WTC11 (cell line): ENCODE results near the gene CACNA1D. TPM values are rescaled to one million over a fixed set of nuclear protein-coding genes. Genes with fewer than 3 reads are reported as not detected.
A peak's percentile ranks its signal among the peaks of the same experiment; 100 is the strongest.

Source experiments
- ATAC-seq: fragments of 200-7000 bp; cut with Tn5 transposase; 2 replicates; pipeline ENCODE4 v1.10.0; 2021; ENCODE audit warnings: mild to moderate bottlenecking, moderate library complexity
- CTCF ChIA-PET: fragments of 300-600 bp; sonication (Branson Sonifier 250); formaldehyde crosslinking; loops from one replicate; lab custom pipeline; 2021; ENCODE audit warnings: antibody characterized with exemption; lab: Charles Lee
- POLR2A ChIA-PET: fragments of 350-600 bp; sonication (Branson Sonifier 250); formaldehyde crosslinking; loops from one replicate; lab custom pipeline; 2021; ENCODE audit warnings: antibody characterized with exemption; lab: Charles Lee
- DNase-seq: peaks from one replicate; pipeline ENCODE4 v3.0.0; 2021; ENCODE audit warnings: low spot score
- H3K27ac Mint-ChIP-seq: 2 replicates; pipeline ENCODE4 v1.8.0; 2021; ENCODE audit warnings: mixed read lengths
- H3K27me3 Mint-ChIP-seq: 2 replicates; pipeline ENCODE4 v1.8.0; 2021; ENCODE audit warnings: low read depth, mild to moderate bottlenecking, moderate library complexity, mixed read lengths
- H3K36me3 Mint-ChIP-seq: 2 replicates; pipeline ENCODE4 v1.8.0; 2021; ENCODE audit warnings: mixed read lengths
- H3K4me1 Mint-ChIP-seq: 2 replicates; pipeline ENCODE4 v1.8.0; 2022; ENCODE audit warnings: mixed read lengths
- H3K4me3 Mint-ChIP-seq: 2 replicates; pipeline ENCODE4 v1.8.0; 2021; ENCODE audit warnings: mild to moderate bottlenecking, moderate library complexity, mixed read lengths
- H3K9me3 Mint-ChIP-seq: 2 replicates; pipeline ENCODE4 v1.8.0; 2021; ENCODE audit warnings: mixed read lengths
- CREB1 ChIP-seq: sonication (generic); formaldehyde crosslinking; IDR thresholded peaks from 2 replicates; pipeline ENCODE4 v1.8.0; 2023; ENCODE audit warnings: mild to moderate bottlenecking, missing genetic modification reagents
- CREM ChIP-seq: sonication (generic); formaldehyde crosslinking; IDR thresholded peaks from 2 replicates; pipeline ENCODE4 v1.8.1; 2022; ENCODE audit warnings: mild to moderate bottlenecking, missing genetic modification reagents, moderate library complexity
- ELF4 ChIP-seq: sonication (generic); formaldehyde crosslinking; IDR thresholded peaks from 2 replicates; pipeline ENCODE4 v1.8.1; 2022; ENCODE audit warnings: low read depth, mild to moderate bottlenecking, moderate library complexity, missing genetic modification reagents
- EMX1 ChIP-seq: fragments of 250-450 bp; sonication (Bioruptor Pico); IDR thresholded peaks from 2 replicates; pipeline ENCODE4 v1.8.0; 2021; ENCODE audit warnings: mild to moderate bottlenecking
- ETV6 ChIP-seq: sonication (generic); formaldehyde crosslinking; IDR thresholded peaks from 2 replicates; pipeline ENCODE4 v1.8.1; 2022; ENCODE audit warnings: mild to moderate bottlenecking, missing genetic modification reagents
- GABPB1 ChIP-seq: sonication (generic); formaldehyde crosslinking; IDR thresholded peaks from 2 replicates; pipeline ENCODE4 v1.8.1; 2023; ENCODE audit warnings: mild to moderate bottlenecking, missing genetic modification reagents
- GTF2I ChIP-seq: fragments of 250-450 bp; sonication (Bioruptor Pico); conservative IDR thresholded peaks from 2 replicates; pipeline ENCODE4 v1.4.0; 2021; ENCODE audit warnings: mild to moderate bottlenecking
- JUN ChIP-seq: sonication (generic); formaldehyde crosslinking; IDR thresholded peaks from 2 replicates; pipeline ENCODE4 v1.8.0; 2023; ENCODE audit warnings: mild to moderate bottlenecking, missing genetic modification reagents
- MYBL2 ChIP-seq: sonication (generic); formaldehyde crosslinking; IDR thresholded peaks from 2 replicates; pipeline ENCODE4 v1.8.1; 2023; ENCODE audit warnings: mild to moderate bottlenecking, moderate library complexity, missing genetic modification reagents
- NFYB ChIP-seq: sonication (generic); formaldehyde crosslinking; conservative IDR thresholded peaks from 2 replicates; pipeline ENCODE4 v1.8.0; 2022; ENCODE audit warnings: low read depth, missing genetic modification reagents
- NR2C2 ChIP-seq: sonication (generic); formaldehyde crosslinking; IDR thresholded peaks from 2 replicates; pipeline ENCODE4 v1.8.0; 2022; ENCODE audit warnings: mild to moderate bottlenecking, missing genetic modification reagents
- PRRX2 ChIP-seq: fragments of 250-450 bp; sonication (Bioruptor Pico); IDR thresholded peaks from 2 replicates; pipeline ENCODE4 v1.8.0; 2021; ENCODE audit warnings: mild to moderate bottlenecking
- SMAD4 ChIP-seq: sonication (generic); formaldehyde crosslinking; IDR thresholded peaks from 2 replicates; pipeline ENCODE4 v1.8.0; 2022; ENCODE audit warnings: mild to moderate bottlenecking, missing genetic modification reagents
- SOX15 ChIP-seq: fragments of 250-450 bp; sonication (Bioruptor Pico); IDR thresholded peaks from 2 replicates; pipeline ENCODE4 v1.9.0; 2021; ENCODE audit warnings: mild to moderate bottlenecking
- ZNF263 ChIP-seq: sonication (generic); formaldehyde crosslinking; IDR thresholded peaks from 2 replicates; pipeline ENCODE4 v1.8.1; 2022; ENCODE audit warnings: low read depth, mild to moderate bottlenecking, moderate library complexity, missing genetic modification reagents
- ZNF317 ChIP-seq: sonication (generic); formaldehyde crosslinking; IDR thresholded peaks from 2 replicates; pipeline ENCODE4 v1.8.1; 2023; ENCODE audit warnings: low read depth, mild to moderate bottlenecking, moderate library complexity, missing genetic modification reagents, borderline replicate concordance
- ZNF396 ChIP-seq: fragments of 250-450 bp; sonication (Bioruptor Pico); IDR thresholded peaks from 2 replicates; pipeline ENCODE4 v1.8.0; 2021; ENCODE audit warnings: mild to moderate bottlenecking, moderate library complexity, borderline replicate concordance
- total RNA-seq: library from RNA; stranded (reverse); gene quantifications from 3 replicates; pipeline ENCODE4 v1.2.3, GENCODE V29; 2021
- TF ChIP-seq, protein P1 (sequence below): sonication (generic); formaldehyde crosslinking; IDR thresholded peaks from 2 replicates; pipeline ENCODE4 v1.8.1; 2023; ENCODE audit warnings: mild to moderate bottlenecking, moderate library complexity, missing genetic modification reagents
- TF ChIP-seq, protein P2 (sequence below): sonication (generic); formaldehyde crosslinking; IDR thresholded peaks from 2 replicates; pipeline ENCODE4 v1.8.1; 2022; ENCODE audit warnings: low read depth, mild to moderate bottlenecking, moderate library complexity, missing genetic modification reagents, borderline replicate concordance
- TF ChIP-seq, protein P3 (sequence below): fragments of 200-600 bp; IDR thresholded peaks from 2 replicates; pipeline ENCODE4 v1.8.0; 2022; ENCODE audit warnings: antibody characterized with exemption
- TF ChIP-seq, protein P4 (sequence below): sonication (generic); formaldehyde crosslinking; conservative IDR thresholded peaks from 2 replicates; pipeline ENCODE4 v1.8.1; 2023; ENCODE audit warnings: mild to moderate bottlenecking, low read depth, missing genetic modification reagents, moderate library complexity
- TF ChIP-seq, protein P5 (sequence below): sonication (generic); formaldehyde crosslinking; IDR thresholded peaks from 2 replicates; pipeline ENCODE4 v1.8.0; 2022; ENCODE audit warnings: mild to moderate bottlenecking, missing genetic modification reagents

Gene CACNA1D
- total RNA-seq, 1 experiment from 2014 or later, result 2.3 TPM

DNA sequence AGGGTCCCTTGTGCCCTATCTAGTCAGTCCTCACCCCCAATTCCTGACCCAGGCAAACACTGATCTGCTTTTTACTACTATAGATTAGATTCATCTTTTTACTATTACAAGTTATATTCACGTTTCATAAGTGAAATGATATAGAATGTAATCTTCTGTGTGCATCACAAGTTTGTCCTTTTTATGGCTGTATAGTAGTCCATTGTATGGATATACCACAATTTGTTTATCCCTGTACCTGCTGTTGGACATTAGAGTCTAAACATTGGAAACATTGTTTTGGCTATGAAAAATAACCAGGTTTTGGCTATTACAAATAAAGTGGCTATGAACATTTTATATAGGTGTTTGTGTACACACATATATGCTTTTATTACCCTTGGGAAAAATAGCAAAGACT is 112.4 kb downstream of the CACNA1D start:
- H3K27me3 Mint-ChIP-seq, result no peaks in the 10 kb centered on the region
- DNase-seq, result no peak
- POLR2A ChIA-PET, result no interaction called here
- TF ChIP-seq ZNF317 (CRISPR knock-in tag) (no peak), GTF2I (CRISPR knock-in tag) (0 out of 2 replicates have a peak, but pooled peaks have one; percentile 29)
- TF ChIP-seq, all 79 proteins: peak for 1
- Mint-ChIP-seq H3K4me3 (no peak overlapping the region), H3K4me1 (no peaks in the 10 kb centered on the region), H3K9me3 (peaks cover 23% of the 10 kb centered on the region), H3K36me3 (peaks cover 5% of the 10 kb centered on the region), H3K27ac (no peak overlapping the region)
- no peak for ATAC-seq
- CTCF ChIA-PET, result no interaction called here

DNA sequence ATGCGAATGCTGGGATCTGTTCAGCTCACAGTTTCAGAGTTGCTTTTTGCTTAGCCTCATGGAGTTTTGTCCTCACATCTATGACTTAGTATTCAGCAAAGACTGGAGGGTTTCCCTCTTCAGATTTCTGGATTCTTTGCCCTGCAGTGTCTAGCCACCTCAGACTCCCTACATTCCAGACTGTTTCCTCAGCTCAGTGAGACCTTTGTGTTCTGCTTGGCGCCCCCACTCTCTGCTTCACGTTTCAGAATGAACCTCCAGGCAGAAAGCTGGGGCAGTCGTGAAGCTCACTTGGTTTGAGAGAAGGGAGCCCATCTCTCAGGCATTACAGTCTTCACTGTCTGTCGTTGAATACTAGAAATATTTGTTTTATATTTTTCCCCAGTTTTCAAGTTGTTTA is 118.1 kb downstream of the CACNA1D start:
- peak; percentile 75 for ATAC-seq
- POLR2A ChIA-PET, result interaction anchor here (1.0 kb wide), 1 partner anchor 20 kb away, joined by 3 read pairs; no protein-coding TSS in a partner anchor
- DNase-seq, result no peak

DNA sequence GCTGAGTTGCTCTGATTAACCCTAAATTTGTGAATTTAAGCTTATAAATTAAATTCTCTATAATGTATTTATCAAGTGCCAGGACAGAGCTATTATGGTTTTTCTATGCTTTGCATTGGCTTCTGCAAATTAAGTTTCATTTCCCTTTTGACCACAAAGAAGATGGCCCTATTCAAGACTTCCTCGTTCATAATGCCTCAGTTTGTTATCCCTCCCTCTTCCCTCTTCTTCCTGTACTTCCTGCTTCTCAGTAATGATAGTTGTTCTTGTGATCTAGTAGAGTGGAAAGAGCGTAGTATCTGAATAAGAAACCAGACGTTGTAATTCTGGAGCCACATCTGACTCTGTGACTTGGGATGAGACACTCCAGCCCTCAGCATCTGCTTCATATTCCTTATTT is 118.7 kb downstream of the CACNA1D start:
- Mint-ChIP-seq H3K27me3 (no peaks in the 10 kb centered on the region), H3K4me1 (peaks cover 15% of the 10 kb centered on the region), H3K9me3 (peaks cover 4% of the 10 kb centered on the region), H3K4me3 (no peak overlapping the region), H3K27ac (no peak overlapping the region), H3K36me3 (no peaks in the 10 kb centered on the region; the same call in 1 of the 2 replicates)
- CTCF ChIA-PET, result interaction anchor here (0.6 to 1.3 kb wide), 4 partner anchors 9 to 97 kb away, joined by 3 to 4 read pairs (median 3); no protein-coding TSS in a partner anchor
- POLR2A ChIA-PET, result interaction anchor here (1.0 kb wide), 1 partner anchor 21 kb away, joined by 3 read pairs; no protein-coding TSS in a partner anchor
- no peak for ATAC-seq
- no peak for DNase-seq
- TF ChIP-seq SMAD4, result no peak
- TF ChIP-seq NFYB, result no peak
- TF ChIP-seq, protein P1, sequence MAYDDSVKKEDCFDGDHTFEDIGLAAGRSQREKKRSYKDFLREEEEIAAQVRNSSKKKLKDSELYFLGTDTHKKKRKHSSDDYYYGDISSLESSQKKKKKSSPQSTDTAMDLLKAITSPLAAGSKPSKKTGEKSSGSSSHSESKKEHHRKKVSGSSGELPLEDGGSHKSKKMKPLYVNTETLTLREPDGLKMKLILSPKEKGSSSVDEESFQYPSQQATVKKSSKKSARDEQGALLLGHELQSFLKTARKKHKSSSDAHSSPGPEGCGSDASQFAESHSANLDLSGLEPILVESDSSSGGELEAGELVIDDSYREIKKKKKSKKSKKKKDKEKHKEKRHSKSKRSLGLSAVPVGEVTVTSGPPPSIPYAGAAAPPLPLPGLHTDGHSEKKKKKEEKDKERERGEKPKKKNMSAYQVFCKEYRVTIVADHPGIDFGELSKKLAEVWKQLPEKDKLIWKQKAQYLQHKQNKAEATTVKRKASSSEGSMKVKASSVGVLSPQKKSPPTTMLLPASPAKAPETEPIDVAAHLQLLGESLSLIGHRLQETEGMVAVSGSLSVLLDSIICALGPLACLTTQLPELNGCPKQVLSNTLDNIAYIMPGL (CRISPR knock-in tag), result no peak
- no peak for TF ChIP-seq MYBL2 (CRISPR knock-in tag)
- TF ChIP-seq GABPB1 (CRISPR knock-in tag), result no peak
- TF ChIP-seq ETV6 (CRISPR knock-in tag), result no peak
- no peak for TF ChIP-seq PRRX2 (CRISPR knock-in tag)
- no peak for TF ChIP-seq CREB1 (CRISPR knock-in tag)
- TF ChIP-seq, protein P2, sequence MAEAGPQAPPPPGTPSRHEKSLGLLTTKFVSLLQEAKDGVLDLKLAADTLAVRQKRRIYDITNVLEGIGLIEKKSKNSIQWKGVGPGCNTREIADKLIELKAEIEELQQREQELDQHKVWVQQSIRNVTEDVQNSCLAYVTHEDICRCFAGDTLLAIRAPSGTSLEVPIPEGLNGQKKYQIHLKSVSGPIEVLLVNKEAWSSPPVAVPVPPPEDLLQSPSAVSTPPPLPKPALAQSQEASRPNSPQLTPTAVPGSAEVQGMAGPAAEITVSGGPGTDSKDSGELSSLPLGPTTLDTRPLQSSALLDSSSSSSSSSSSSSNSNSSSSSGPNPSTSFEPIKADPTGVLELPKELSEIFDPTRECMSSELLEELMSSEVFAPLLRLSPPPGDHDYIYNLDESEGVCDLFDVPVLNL, result no peak
- TF ChIP-seq, protein P3, sequence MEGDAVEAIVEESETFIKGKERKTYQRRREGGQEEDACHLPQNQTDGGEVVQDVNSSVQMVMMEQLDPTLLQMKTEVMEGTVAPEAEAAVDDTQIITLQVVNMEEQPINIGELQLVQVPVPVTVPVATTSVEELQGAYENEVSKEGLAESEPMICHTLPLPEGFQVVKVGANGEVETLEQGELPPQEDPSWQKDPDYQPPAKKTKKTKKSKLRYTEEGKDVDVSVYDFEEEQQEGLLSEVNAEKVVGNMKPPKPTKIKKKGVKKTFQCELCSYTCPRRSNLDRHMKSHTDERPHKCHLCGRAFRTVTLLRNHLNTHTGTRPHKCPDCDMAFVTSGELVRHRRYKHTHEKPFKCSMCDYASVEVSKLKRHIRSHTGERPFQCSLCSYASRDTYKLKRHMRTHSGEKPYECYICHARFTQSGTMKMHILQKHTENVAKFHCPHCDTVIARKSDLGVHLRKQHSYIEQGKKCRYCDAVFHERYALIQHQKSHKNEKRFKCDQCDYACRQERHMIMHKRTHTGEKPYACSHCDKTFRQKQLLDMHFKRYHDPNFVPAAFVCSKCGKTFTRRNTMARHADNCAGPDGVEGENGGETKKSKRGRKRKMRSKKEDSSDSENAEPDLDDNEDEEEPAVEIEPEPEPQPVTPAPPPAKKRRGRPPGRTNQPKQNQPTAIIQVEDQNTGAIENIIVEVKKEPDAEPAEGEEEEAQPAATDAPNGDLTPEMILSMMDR, result no peak
- TF ChIP-seq EMX1, result no peak

More for the DNA sequence above, 118.1 kb downstream of the CACNA1D start:
- peaks cover 7% of the 10 kb centered on the region for H3K9me3 Mint-ChIP-seq
- CTCF ChIA-PET, result interaction anchor here (0.6 to 1.3 kb wide), 3 partner anchors 8 to 98 kb away, joined by 3 to 4 read pairs (median 3); no protein-coding TSS in a partner anchor
- H3K36me3 Mint-ChIP-seq, result no peaks in the 10 kb centered on the region; the same call in 1 of the 2 replicates
- H3K27me3 Mint-ChIP-seq, result no peaks in the 10 kb centered on the region
- H3K4me1 Mint-ChIP-seq, result peaks cover 15% of the 10 kb centered on the region
- no peak overlapping the region for H3K27ac Mint-ChIP-seq
- no peak overlapping the region for H3K4me3 Mint-ChIP-seq
- TF ChIP-seq, protein P4, sequence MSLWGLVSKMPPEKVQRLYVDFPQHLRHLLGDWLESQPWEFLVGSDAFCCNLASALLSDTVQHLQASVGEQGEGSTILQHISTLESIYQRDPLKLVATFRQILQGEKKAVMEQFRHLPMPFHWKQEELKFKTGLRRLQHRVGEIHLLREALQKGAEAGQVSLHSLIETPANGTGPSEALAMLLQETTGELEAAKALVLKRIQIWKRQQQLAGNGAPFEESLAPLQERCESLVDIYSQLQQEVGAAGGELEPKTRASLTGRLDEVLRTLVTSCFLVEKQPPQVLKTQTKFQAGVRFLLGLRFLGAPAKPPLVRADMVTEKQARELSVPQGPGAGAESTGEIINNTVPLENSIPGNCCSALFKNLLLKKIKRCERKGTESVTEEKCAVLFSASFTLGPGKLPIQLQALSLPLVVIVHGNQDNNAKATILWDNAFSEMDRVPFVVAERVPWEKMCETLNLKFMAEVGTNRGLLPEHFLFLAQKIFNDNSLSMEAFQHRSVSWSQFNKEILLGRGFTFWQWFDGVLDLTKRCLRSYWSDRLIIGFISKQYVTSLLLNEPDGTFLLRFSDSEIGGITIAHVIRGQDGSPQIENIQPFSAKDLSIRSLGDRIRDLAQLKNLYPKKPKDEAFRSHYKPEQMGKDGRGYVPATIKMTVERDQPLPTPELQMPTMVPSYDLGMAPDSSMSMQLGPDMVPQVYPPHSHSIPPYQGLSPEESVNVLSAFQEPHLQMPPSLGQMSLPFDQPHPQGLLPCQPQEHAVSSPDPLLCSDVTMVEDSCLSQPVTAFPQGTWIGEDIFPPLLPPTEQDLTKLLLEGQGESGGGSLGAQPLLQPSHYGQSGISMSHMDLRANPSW (CRISPR knock-in tag), result no peak
- TF ChIP-seq CREM (CRISPR knock-in tag), result no peak
- no peak for TF ChIP-seq PRRX2 (CRISPR knock-in tag)
- no peak for TF ChIP-seq JUN
- no peak for TF ChIP-seq ZNF263
- TF ChIP-seq NR2C2, result no peak
- TF ChIP-seq, protein P1 (CRISPR knock-in tag), result no peak
- TF ChIP-seq SOX15, result no peak
- TF ChIP-seq, protein P5, sequence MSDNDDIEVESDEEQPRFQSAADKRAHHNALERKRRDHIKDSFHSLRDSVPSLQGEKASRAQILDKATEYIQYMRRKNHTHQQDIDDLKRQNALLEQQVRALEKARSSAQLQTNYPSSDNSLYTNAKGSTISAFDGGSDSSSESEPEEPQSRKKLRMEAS (CRISPR knock-in tag), result no peak
- no peak for TF ChIP-seq ZNF396 (CRISPR knock-in tag)
- TF ChIP-seq ELF4 (CRISPR knock-in tag), result no peak
